ENCODE results near the gene SCAF1. TPM values are rescaled to one million over a fixed set of nuclear protein-coding genes. Genes with fewer than 3 reads are reported as not detected.
"Not testable (repeated sequence)": the region's sequence is repeated elsewhere in the genome, so short reads cannot be mapped to it uniquely, and the experiment has no call there.

SCAF1 gene
- total RNA-seq, 2 donors from 2014 or later: 38.6 to 46.9 TPM

GRCh38 chr19:49614096-49614833 lies 27.7 kb upstream of the SCAF1 start:
- ATAC-seq (no peak), DNase-seq (no peak)
- intact Hi-C loops (cut with DNase I): no loop called here

- ATAC-seq (no peak), DNase-seq (no peak)
- intact Hi-C loops (cut with DNase I): no loop called here
Observed at GRCh38 chr19:49615861-49616260, 26.1 kb upstream of the SCAF1 start.

GRCh38 chr19:49616532-49616931 lies 25.5 kb upstream of the SCAF1 start:
- no peak for ATAC-seq
- DNase-seq: no peak
- intact Hi-C loops (cut with DNase I): no loop called here

- ATAC-seq (no peak), DNase-seq (no peak)
- intact Hi-C loops (cut with DNase I): no loop called here
Observed at GRCh38 chr19:49616945-49617344, 25.1 kb upstream of the SCAF1 start.

DNA sequence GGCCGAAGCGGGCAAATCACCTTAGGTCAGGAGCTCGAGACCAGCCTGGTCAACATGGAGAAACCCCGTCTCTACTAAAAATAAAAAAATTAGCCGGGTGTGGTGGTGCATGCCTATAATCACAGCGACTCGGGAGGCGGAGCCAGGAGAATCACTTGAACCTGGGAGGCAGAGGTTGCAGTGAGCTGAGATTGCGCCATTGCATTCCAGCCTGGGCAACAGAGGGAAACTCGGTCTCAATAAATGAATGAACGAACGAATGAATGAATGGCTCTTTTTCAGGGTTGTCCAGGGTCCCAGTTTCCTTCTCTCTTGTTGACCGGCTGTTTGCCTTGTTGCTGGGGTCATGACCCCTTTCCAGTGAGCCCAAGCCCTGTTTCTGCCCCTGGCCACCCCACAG lies 24.1 kb upstream of the SCAF1 start:
- intact Hi-C loops (cut with DNase I); DNase-seq; ATAC-seq: not testable (repeated sequence)

DNA sequence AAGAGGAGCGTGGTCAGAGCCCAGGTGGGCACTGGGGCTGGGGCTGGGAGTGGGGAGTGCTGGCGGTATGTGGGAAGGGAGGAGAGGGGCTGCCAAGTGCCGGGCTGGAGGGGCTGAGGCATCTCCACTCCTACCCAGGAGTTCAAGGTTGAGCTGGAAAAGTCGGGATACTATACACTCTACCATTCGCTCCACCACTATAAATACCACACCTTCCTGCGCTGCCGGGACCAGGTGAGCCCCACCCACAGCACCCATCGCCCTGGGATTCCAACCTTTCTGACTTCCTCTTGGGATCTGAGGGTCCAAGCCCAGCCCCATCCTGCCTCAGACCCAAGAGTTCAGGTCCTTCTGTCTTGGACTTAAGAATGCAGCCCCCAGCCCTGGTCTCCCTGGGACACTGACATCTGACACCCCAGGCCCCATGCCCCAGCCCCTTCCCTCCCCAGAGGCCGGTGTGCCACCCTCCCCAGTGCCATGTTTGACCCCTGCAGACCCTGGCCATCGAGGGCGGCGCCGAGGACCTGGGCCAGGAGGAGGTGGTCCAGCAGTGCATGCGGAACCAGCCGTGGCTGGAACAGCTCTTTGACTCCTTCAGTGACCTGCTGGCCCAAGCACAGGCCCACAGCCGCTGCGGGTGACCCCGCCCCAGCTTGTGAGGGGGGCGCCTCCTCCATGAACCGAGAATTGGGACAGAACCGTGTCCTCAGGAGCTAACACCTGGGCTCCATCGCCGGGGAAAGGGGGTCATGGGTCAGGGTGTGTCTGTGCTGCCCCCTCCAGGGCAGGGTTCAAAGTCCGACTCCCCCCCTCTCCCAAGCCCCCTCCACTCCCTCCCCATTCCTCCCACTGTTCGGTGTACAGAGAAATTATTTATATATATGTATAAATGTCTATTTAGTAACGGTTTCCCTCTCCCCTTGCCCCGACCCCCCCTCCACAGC lies 16.8 kb upstream of the SCAF1 start:
- ATAC-seq (peak in 1 of 2 donors; percentile 8), DNase-seq (no peak)
- intact Hi-C loops (cut with DNase I): no loop called here

- ATAC-seq: no peak
- intact Hi-C loops (cut with DNase I): no loop called here
- no peak for DNase-seq
Observed at GRCh38 chr19:49626226-49626625, 15.8 kb upstream of the SCAF1 start.

DNA sequence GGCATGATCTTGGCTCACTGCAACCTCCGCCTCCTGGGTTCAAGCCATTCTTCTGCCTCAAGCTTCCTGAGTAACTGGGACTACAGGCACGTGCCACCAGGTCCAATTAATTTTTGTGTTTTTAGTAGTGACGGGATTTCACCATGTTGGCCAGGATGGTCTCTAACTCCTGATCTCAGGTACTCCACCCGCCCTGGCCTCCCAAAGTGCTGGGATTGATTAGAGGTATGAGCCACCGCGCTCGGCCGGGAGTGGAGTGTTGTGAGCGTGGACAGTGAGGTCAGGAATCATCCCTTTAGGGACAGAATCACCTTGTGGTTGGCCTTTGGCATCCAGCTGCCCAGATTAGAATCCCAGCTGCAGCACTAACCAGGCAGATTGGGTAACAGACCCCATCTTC lies 12.3 kb upstream of the SCAF1 start:
- ATAC-seq (no peak), DNase-seq (no peak)
- intact Hi-C loops (cut with DNase I): no loop called here

GRCh38 chr19:49631014-49631588 lies 10.9 kb upstream of the SCAF1 start:
- intact Hi-C loops (cut with DNase I): no loop called here
- ATAC-seq: peak; percentile 18 to 22

DNA sequence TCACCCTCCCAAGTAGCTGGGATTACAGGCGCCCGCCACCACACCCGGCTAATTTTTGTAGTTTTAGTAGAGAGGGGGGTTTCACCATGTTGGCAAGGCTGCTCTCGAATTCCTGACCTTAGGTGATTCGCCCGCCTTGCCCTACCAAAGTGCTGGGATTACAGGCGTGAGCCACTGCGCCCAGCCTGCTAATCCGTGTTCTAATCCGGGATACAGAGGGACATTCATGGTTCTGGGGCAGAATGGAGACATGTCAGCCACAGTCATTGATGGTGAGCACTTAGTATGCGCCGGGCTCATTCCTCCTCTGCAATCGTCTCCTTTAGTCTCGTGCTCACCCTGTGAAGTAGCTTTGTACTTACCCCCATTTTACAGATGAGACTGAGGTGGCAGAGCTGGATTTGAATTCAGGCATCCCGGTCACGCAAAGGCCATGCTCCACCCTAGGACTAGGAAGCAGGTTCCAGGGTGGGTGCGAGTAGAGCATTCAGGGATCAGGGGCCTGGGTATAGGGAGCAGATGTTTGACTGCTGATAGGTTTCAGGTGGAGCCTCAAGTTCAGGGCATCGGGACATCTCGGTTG lies 10.3 kb upstream of the SCAF1 start:
- intact Hi-C loops (cut with DNase I): no loop called here
- DNase-seq (no peak), ATAC-seq (no peak)

More at GRCh38 chr19:49631014-49631588, 10.9 kb upstream of the SCAF1 start:
- no peak for DNase-seq

- ATAC-seq: no peak
- no peak for DNase-seq
- intact Hi-C loops (cut with DNase I): no loop called here
Observed at GRCh38 chr19:49632576-49632975, 9.4 kb upstream of the SCAF1 start.

- ATAC-seq; DNase-seq; intact Hi-C loops (cut with DNase I): not testable (repeated sequence)
Observed at GRCh38 chr19:49633273-49633672, 8.7 kb upstream of the SCAF1 start.

DNA sequence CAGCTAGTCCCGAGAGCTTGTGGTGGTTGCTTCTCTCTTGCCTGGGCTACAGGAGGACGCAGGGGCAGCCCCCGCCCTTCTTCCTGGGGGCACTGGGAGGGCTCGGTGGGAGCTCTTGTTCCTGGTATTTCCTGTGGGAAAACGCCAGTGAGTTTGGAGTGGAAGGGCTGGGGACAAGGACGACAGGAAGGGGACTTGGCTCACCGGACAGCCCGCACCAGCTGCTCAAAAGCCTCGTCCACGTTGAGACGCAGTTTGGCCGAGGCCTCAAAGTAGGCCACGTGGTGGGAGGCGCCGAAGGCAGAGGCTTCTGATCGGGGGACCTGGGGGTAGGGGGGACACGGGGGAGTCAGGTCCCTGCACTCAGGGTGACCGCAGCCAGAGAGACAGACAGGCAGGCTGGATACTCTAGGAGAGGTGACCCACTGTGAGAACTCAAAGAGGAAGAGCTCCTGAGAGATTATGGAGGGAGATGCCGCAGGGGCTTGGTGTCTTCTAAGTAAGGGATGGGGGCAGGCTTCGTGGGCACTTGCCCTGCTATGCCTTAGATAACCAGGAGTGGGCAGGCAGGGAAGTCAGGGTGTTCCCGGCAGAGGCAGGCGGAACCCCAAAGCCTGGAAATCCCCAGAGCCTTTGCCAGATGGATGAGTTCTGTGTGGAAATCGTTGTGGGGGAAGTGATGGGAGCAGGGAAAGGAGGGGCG lies 6.3 kb upstream of the SCAF1 start:
- ATAC-seq (no peak), DNase-seq (no peak)
- intact Hi-C loops (cut with DNase I): no loop called here

- intact Hi-C loops (cut with DNase I): no loop called here
- DNase-seq (no peak), ATAC-seq (no peak)
Observed at GRCh38 chr19:49636233-49636932, 5.6 kb upstream of the SCAF1 start.

- intact Hi-C loops (cut with DNase I): loop anchor here in 1 of 2 donors (2.0 kb wide), 1 partner anchor 47 kb away; the partner anchor contains the start of gene PRR12
- DNase-seq: peak; percentile 92
- ATAC-seq: peak; percentile 3 to 19
Observed at GRCh38 chr19:49637821-49638738, 3.9 kb upstream of the SCAF1 start.

- intact Hi-C loops (cut with DNase I): loop anchor here in 1 of 2 donors (2.0 kb wide), 1 partner anchor 49 kb away; the partner anchor contains the start of gene PRR12
- DNase-seq: no peak
- ATAC-seq: no peak
Observed at GRCh38 chr19:49639401-49640112, 2.5 kb upstream of the SCAF1 start.
